RWPE1 (cell line): Measurements from ENCODE around the gene CELF4.

Experiments
- CTCF ChIA-PET: fragments of 350-600 bp; sonication (Branson Sonifier 250); formaldehyde crosslinking; extraction: SDS; loops from one replicate; lab custom pipeline; 2021; lab: Yijun Ruan, JAX
- POLR2A ChIA-PET: fragments of 400-600 bp; formaldehyde crosslinking; extraction: SDS; loops from one replicate; lab custom pipeline; 2020; ENCODE audit warnings: antibody characterized with exemption; ENCODE audit not compliant: low non-redundant PET; lab: Yijun Ruan, JAX
- DNase-seq: peaks from one replicate; pipeline ENCODE4 v3.0.0; 2012; ENCODE audit warnings: low spot score
- H3K27ac ChIP-seq: fragments of 450-650 bp; 2 replicates; pipeline ENCODE4 v1.5.1; 2017
- TF ChIP-seq, protein P1 (sequence below): fragments of 450-650 bp; conservative IDR thresholded peaks from 2 replicates; pipeline ENCODE4 v1.5.1; 2017; ENCODE audit warnings: low read depth, mild to moderate bottlenecking

Gene CELF4

DNA sequence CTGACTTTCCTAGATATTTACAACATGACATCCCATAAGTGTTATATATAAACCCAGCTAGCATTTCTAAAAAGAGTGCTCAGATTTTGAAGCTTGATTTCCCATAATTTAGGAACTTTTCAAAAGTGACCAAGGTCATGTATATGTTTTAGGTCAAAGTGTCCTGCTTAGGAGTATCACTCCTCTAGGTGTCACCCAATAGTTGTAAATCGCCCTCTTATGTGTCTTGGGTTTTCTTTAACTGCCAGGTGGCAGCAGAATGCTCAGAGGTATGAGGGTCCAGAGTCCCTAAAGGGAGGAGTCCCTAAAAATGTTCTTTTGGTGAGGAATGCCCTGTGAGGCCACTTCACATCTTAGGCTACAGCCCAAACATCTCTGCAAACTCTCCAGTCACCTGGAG lies 358.3 kb downstream of the CELF4 start:
- CTCF ChIA-PET = no interaction called here
- no peak overlapping the region for H3K27ac ChIP-seq
- TF ChIP-seq, protein P1, sequence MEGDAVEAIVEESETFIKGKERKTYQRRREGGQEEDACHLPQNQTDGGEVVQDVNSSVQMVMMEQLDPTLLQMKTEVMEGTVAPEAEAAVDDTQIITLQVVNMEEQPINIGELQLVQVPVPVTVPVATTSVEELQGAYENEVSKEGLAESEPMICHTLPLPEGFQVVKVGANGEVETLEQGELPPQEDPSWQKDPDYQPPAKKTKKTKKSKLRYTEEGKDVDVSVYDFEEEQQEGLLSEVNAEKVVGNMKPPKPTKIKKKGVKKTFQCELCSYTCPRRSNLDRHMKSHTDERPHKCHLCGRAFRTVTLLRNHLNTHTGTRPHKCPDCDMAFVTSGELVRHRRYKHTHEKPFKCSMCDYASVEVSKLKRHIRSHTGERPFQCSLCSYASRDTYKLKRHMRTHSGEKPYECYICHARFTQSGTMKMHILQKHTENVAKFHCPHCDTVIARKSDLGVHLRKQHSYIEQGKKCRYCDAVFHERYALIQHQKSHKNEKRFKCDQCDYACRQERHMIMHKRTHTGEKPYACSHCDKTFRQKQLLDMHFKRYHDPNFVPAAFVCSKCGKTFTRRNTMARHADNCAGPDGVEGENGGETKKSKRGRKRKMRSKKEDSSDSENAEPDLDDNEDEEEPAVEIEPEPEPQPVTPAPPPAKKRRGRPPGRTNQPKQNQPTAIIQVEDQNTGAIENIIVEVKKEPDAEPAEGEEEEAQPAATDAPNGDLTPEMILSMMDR = no peak
- POLR2A ChIA-PET = no interaction called here
- no peak for DNase-seq

DNA sequence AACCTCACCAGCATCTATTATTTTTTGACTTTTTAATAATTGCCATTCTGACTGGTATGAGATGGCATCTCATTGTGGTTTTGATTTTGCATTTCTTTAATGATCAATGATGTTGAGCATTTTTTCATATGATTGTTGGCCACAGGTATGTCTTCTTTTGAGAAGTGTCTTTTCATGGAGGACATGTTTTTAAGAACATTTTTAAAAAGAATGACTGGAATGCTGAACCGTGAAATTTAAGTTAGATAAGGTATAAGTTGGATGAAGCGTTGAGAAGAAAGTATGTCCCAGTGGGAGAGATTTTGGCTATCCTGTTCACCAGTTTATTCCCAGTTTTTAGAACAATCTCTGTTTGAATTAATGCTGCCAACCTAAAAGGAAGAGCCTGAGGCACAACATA lies 365.9 kb downstream of the CELF4 start:
- no peak overlapping the region for H3K27ac ChIP-seq
- POLR2A ChIA-PET = no interaction called here
- TF ChIP-seq, protein P1 = no peak
- DNase-seq = no peak
- CTCF ChIA-PET = no interaction called here
